ENCODE results near the gene TDRD5.
A peak's percentile ranks its signal among the peaks of the same experiment; 100 is the strongest.

Gene TDRD5

GRCh38 chr1:179598631-179599030 is 7.0 kb downstream of the TDRD5 start:
- no peak for TF ChIP-seq CTCF (conservative IDR thresholded peaks at IDR 0.05; ENCODE audit: control insufficient read depth, insufficient read depth, low read depth, low read length)
- DNase-seq (ENCODE audit: low read depth): no peak
- no peak overlapping the region for H3K4me3 ChIP-seq (ENCODE audit: control insufficient read depth, low read depth, low read length)

- no peak overlapping the region for H3K4me3 ChIP-seq (ENCODE audit: control insufficient read depth, low read depth, low read length)
- TF ChIP-seq CTCF (conservative IDR thresholded peaks at IDR 0.05; ENCODE audit: control insufficient read depth, insufficient read depth, low read depth, low read length): peak; percentile 46
- DNase-seq (ENCODE audit: low read depth): peak; percentile 38
Observed at GRCh38 chr1:179599623-179600249, 8.1 kb downstream of the TDRD5 start.

- no peak for TF ChIP-seq CTCF (conservative IDR thresholded peaks at IDR 0.05; ENCODE audit: control insufficient read depth, insufficient read depth, low read depth, low read length)
- H3K4me3 ChIP-seq (ENCODE audit: control insufficient read depth, low read depth, low read length): no peak overlapping the region
- DNase-seq (ENCODE audit: low read depth): no peak
Observed at GRCh38 chr1:179601093-179601492, 9.5 kb downstream of the TDRD5 start.

- DNase-seq (ENCODE audit: low read depth): no peak
- no peak overlapping the region for H3K4me3 ChIP-seq (ENCODE audit: control insufficient read depth, low read depth, low read length)
- no peak for TF ChIP-seq CTCF (conservative IDR thresholded peaks at IDR 0.05; ENCODE audit: control insufficient read depth, insufficient read depth, low read depth, low read length)
Observed at GRCh38 chr1:179612361-179612760, 20.7 kb downstream of the TDRD5 start.

GRCh38 chr1:179630719-179631118 is 39.1 kb downstream of the TDRD5 start:
- no peak for DNase-seq (ENCODE audit: low read depth)
- TF ChIP-seq CTCF (conservative IDR thresholded peaks at IDR 0.05; ENCODE audit: control insufficient read depth, insufficient read depth, low read depth, low read length): no peak
- no peak overlapping the region for H3K4me3 ChIP-seq (ENCODE audit: control insufficient read depth, low read depth, low read length)

GRCh38 chr1:179632868-179633267 is 41.2 kb downstream of the TDRD5 start:
- no peak overlapping the region for H3K4me3 ChIP-seq (ENCODE audit: control insufficient read depth, low read depth, low read length)
- DNase-seq (ENCODE audit: low read depth): no peak
- TF ChIP-seq CTCF (conservative IDR thresholded peaks at IDR 0.05; ENCODE audit: control insufficient read depth, insufficient read depth, low read depth, low read length): no peak

All from fibroblast of mammary gland (primary cell).